ENCODE results near the gene TNFAIP8.
A peak's percentile ranks its signal among the peaks of the same experiment; 100 is the strongest.

TNFAIP8 gene

DNA sequence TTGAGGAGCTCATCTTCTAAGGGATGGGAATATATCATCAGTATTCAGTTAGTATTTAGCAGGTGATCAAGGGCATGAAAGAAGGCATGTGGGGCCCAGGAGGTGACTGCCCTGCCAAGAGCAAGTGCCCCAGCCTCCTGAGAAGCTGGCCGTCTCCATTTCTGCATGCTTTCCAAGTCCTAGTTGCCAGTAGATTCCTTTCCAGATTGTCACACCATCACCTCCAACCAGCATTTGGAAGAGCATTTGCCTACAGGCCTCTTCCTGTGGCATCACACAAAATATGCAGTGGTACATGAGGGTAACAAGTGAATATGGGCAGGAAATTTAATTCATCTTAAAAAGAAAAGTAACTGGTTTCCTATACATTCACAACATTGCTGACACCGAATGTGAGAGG is 7.5 kb downstream of the TNFAIP8 start:
- no peak for TF ChIP-seq CTCF (conservative IDR thresholded peaks at IDR 0.05; ENCODE audit: control insufficient read depth, insufficient read depth, low read depth, low read length)
- DNase-seq (ENCODE audit: low read depth), result no peak
- no peak overlapping the region for H3K4me3 ChIP-seq (ENCODE audit: control insufficient read depth, low read depth, low read length)

- H3K4me3 ChIP-seq (ENCODE audit: control insufficient read depth, low read depth, low read length), result no peak overlapping the region
- no peak for DNase-seq (ENCODE audit: low read depth)
- no peak for TF ChIP-seq CTCF (conservative IDR thresholded peaks at IDR 0.05; ENCODE audit: control insufficient read depth, insufficient read depth, low read depth, low read length)
Observed at GRCh38 chr5:119363936-119364335, 8.1 kb downstream of the TNFAIP8 start.

- no peak for DNase-seq (ENCODE audit: low read depth)
- H3K4me3 ChIP-seq (ENCODE audit: control insufficient read depth, low read depth, low read length), result no peak overlapping the region
- no peak for TF ChIP-seq CTCF (conservative IDR thresholded peaks at IDR 0.05; ENCODE audit: control insufficient read depth, insufficient read depth, low read depth, low read length)
Observed at GRCh38 chr5:119365847-119366539, 10.2 kb downstream of the TNFAIP8 start.

- no peak for DNase-seq (ENCODE audit: low read depth)
- TF ChIP-seq CTCF (conservative IDR thresholded peaks at IDR 0.05; ENCODE audit: control insufficient read depth, insufficient read depth, low read depth, low read length), result no peak
Observed at GRCh38 chr5:119366540-119366881, 10.7 kb downstream of the TNFAIP8 start.

GRCh38 chr5:119367502-119368237 is 11.9 kb downstream of the TNFAIP8 start:
- peak; percentile 58 for DNase-seq (ENCODE audit: low read depth)
- no peak overlapping the region for H3K4me3 ChIP-seq (ENCODE audit: control insufficient read depth, low read depth, low read length)
- no peak for TF ChIP-seq CTCF (conservative IDR thresholded peaks at IDR 0.05; ENCODE audit: control insufficient read depth, insufficient read depth, low read depth, low read length)

More at GRCh38 chr5:119366540-119366881, 10.7 kb downstream of the TNFAIP8 start:
- H3K4me3 ChIP-seq (ENCODE audit: control insufficient read depth, low read depth, low read length), result no peak overlapping the region

- TF ChIP-seq CTCF (conservative IDR thresholded peaks at IDR 0.05; ENCODE audit: control insufficient read depth, insufficient read depth, low read depth, low read length), result no peak
- no peak for DNase-seq (ENCODE audit: low read depth)
- no peak overlapping the region for H3K4me3 ChIP-seq (ENCODE audit: control insufficient read depth, low read depth, low read length)
Observed at GRCh38 chr5:119368238-119368630, 12.4 kb downstream of the TNFAIP8 start.
